Measurements from ENCODE around the gene ZGRF1.

The ZGRF1 gene

GRCh38 chr4:112567536-112567935 is 69.2 kb downstream of the ZGRF1 start:
- no peak overlapping the region for H3K4me3 ChIP-seq (ENCODE audit: low read depth, low read length)
- no peak for DNase-seq (ENCODE audit: low read depth)
- TF ChIP-seq CTCF (conservative IDR thresholded peaks at IDR 0.05; ENCODE audit: low read depth, low read length), result no peak

DNA sequence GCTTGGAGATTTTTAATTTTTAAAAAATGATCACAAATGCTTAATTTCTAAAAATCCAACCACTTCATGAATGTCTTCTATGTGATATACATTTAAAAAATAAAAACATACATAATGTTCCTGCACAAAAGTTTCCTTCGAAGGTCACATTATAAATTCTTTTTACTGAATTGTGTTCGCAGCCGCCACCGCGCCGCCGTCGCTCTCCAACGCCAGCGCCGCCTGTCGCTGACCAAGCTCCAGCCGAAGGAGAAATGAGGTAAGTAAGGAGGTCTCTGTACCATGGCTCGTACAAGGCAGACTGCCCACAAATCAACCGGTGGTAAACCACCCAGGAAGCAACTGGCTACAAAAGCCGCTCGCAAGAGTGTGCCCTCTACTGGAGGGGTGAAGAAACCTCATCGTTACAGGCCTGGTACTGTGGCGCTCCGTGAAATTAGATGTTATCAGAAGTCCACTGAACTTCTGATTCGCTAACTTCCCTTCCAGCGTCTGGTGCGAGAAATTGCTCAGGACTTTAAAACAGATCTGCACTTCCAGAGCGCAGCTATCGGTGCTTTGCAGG is 71.9 kb downstream of the ZGRF1 start:
- no peak for DNase-seq (ENCODE audit: low read depth)
- TF ChIP-seq CTCF (conservative IDR thresholded peaks at IDR 0.05; ENCODE audit: low read depth, low read length), result no peak
- no peak overlapping the region for H3K4me3 ChIP-seq (ENCODE audit: low read depth, low read length)

DNA sequence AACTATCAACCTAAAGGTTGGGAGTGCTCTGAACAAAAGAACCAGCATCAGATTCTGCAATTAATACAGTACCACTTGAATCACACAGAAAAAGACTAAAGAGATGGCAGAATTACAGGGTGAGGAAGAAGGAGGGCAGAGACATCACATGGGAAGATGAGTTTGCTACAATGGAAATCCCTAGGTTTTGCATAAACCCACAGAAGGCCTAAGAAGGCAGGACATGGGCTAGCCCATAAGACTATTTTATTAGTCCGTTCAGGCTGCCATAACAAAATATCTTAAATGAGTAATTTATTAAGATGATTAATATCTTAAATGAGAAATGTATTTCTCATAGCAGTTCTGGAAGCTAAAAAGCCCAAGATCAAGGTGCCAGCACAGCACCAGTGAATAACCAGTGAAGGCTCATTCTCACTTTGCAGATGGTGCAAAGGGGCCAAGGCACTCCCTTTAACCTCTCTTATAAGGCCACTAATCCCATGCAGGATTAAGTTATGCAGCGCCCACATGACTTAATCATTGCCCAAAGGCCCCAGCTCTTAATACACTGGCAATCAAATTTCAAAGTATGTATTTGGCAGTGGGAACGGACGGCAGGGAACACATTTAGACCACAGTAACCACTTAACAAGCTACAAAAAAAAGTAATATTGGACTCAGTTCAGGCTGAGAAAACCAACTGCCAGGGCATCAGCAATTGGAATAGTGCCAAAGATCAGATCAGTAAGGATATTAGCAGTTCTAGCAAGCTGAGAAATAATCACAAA is 73.1 kb downstream of the ZGRF1 start:
- H3K4me3 ChIP-seq (ENCODE audit: low read depth, low read length), result no peak overlapping the region
- DNase-seq (ENCODE audit: low read depth), result no peak
- no peak for TF ChIP-seq CTCF (conservative IDR thresholded peaks at IDR 0.05; ENCODE audit: low read depth, low read length)

DNA sequence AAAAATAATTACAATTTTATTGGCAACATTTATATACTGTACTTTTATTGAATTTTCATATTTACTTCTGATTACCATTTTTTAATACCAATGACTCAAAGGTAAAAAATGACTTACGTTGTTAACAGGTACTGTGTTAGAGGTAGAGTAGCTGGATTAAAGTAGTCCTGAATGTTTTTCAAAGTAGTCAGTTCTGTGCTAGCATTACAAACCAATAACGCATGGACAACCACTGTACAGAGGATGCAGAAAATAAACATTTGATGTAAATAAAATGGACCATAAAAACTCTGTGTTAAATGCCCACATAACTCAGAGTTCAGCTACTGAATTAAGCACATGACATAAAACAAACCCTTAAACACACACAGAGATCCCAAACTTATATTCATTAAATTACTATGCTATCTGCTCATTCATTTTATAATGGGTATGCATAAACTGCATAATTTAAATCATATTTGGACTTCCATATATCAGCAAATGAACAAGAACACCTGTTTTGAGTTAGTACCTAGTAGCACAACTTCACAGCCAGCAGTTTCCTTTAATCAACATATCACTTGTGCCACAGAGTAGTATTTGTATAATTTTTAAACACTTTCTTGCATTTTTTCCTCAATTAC is 74.3 kb downstream of the ZGRF1 start:
- no peak for DNase-seq (ENCODE audit: low read depth)
- H3K4me3 ChIP-seq (ENCODE audit: low read depth, low read length), result no peak overlapping the region
- TF ChIP-seq CTCF (conservative IDR thresholded peaks at IDR 0.05; ENCODE audit: low read depth, low read length), result no peak

DNA sequence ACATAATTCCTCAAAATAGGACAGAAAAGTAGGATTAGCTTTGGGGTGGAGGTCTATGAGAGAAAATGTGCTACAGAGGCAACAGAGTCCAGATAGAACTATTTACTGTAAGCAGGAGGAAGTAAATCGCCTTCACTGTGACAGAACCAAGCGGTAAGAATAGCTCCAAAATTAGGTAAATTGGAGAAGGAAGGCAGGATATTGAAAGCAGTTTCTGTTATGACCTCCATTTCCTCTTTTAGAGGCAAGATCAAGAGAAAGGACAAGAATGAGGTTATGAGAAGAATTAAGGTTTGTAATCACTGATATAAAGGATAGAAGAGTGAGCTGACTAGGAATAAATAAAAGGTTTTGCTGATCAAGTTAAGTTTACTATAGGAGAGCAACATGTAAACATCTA is 76.6 kb downstream of the ZGRF1 start:
- H3K4me3 ChIP-seq (ENCODE audit: low read depth, low read length), result no peak overlapping the region
- TF ChIP-seq CTCF (conservative IDR thresholded peaks at IDR 0.05; ENCODE audit: low read depth, low read length), result no peak
- DNase-seq (ENCODE audit: low read depth), result no peak

DNA sequence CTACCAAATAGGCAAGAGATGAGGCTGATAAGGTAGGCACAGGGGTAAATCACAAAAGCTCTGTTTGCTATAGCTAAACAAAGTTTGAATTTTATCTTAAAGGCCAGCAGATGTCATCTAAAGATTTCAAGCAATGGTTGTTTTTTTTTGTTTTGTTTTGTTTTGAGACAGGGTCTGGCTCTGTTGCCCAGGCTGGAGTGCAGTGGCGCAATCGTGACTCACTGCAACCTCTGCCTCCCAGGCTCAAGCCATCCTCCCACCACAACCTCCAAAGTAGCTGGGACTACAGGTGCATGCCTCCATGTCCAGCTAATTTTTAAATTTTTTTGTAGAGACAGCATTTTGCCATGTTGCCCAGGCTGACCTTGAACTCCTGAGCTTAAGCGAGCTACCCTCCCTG is 77.7 kb downstream of the ZGRF1 start:
- H3K4me3 ChIP-seq (ENCODE audit: low read depth, low read length), result no peak overlapping the region
- no peak for TF ChIP-seq CTCF (conservative IDR thresholded peaks at IDR 0.05; ENCODE audit: low read depth, low read length)
- DNase-seq (ENCODE audit: low read depth), result no peak
